ENCODE results near the gene PLSCR4. TPM values are rescaled to one million over a fixed set of nuclear protein-coding genes. Genes with fewer than 3 reads are reported as not detected.

Gene PLSCR4
- total RNA-seq, 1 donor from 2014 or later = 5.7 TPM

GRCh38 chr3:146142757-146143156, 108.1 kb downstream of the PLSCR4 start:
- no peak for FAIRE-seq
- DNase-seq (ENCODE audit: low spot score in 2 of 2) = no peak

Other genes with a start within 250 kb of the PLSCR4 start
- 14.7 TPM for gene PLOD2, start 89.9 kb downstream of the PLSCR4 start, total RNA-seq
- gene PLSCR2, start 218.5 kb upstream of the PLSCR4 start, total RNA-seq = not detected